IPS-15b (cell line): ENCODE data around the gene ELF2.
"Not testable (repeated sequence)": the region's sequence is repeated elsewhere in the genome, so short reads cannot be mapped to it uniquely, and the experiment has no call there.

Experiments
- H3K27me3 ChIP-seq: one replicate; pipeline ENCODE4 v1.6.1; 2013; ENCODE audit warnings: low read length; ENCODE audit not compliant: control insufficient read depth, insufficient read depth
- H3K36me3 ChIP-seq: one replicate; pipeline ENCODE4 v1.6.1; 2013; ENCODE audit warnings: low read length; ENCODE audit not compliant: control insufficient read depth, insufficient read depth
- H3K4me1 ChIP-seq: one replicate; pipeline ENCODE4 v1.6.1; 2013; ENCODE audit warnings: mild to moderate bottlenecking, low read length; ENCODE audit not compliant: control insufficient read depth, insufficient read depth
- H3K4me3 ChIP-seq: one replicate; pipeline ENCODE4 v1.5.1; 2013; ENCODE audit warnings: low read depth, low read length
- H3K9ac ChIP-seq: one replicate; pipeline ENCODE4 v1.6.1; 2013; ENCODE audit warnings: low read depth, mild to moderate bottlenecking, low read length
- H3K9me3 ChIP-seq: one replicate; pipeline ENCODE4 v1.6.1; 2013; ENCODE audit warnings: mild to moderate bottlenecking, low read length; ENCODE audit not compliant: control insufficient read depth, insufficient read depth

ELF2 gene

GRCh38 chr4:139207873-139208403, 30.9 kb upstream of the ELF2 start:
- no peaks in the 10 kb centered on the region for H3K9me3 ChIP-seq
- no peaks in the 10 kb centered on the region for H3K4me1 ChIP-seq
- no peak overlapping the region for H3K4me3 ChIP-seq
- H3K9ac ChIP-seq, result no peak overlapping the region
- no peaks in the 10 kb centered on the region for H3K36me3 ChIP-seq
- no peaks in the 10 kb centered on the region for H3K27me3 ChIP-seq

- H3K4me1 ChIP-seq, result no peaks in the 10 kb centered on the region
- H3K36me3 ChIP-seq, result no peaks in the 10 kb centered on the region
- H3K27me3 ChIP-seq, result no peaks in the 10 kb centered on the region
- no peak overlapping the region for H3K9ac ChIP-seq
- no peaks in the 10 kb centered on the region for H3K9me3 ChIP-seq
- no peak overlapping the region for H3K4me3 ChIP-seq
These were observed 30.2 kb upstream of the ELF2 start for GRCh38 chr4:139207247-139207646.

DNA sequence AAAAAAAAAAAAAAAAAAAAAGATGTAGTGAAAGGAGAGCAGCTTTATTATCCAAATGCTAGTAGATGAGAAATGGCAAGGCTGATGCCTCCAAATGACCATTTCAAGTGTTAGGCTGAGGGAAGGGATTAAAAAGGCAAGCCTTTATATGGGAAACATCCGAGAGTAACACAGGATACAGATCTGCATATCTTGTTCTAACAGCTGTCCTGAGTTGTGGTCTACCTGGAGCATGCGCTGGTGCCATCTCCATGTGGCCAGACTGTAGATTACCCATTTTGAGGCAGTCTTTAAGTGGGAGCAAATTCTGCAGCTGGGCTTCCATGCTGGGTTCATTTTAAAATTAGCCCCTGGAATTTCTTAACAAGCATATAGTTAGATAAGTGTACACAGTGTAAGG, 26.0 kb upstream of the ELF2 start:
- Histone ChIP-seq H3K4me3 (no peak overlapping the region), H3K27me3 (no peaks in the 10 kb centered on the region), H3K36me3 (no peaks in the 10 kb centered on the region), H3K9ac (no peak overlapping the region), H3K9me3 (no peaks in the 10 kb centered on the region), H3K4me1 (no peaks in the 10 kb centered on the region)

DNA sequence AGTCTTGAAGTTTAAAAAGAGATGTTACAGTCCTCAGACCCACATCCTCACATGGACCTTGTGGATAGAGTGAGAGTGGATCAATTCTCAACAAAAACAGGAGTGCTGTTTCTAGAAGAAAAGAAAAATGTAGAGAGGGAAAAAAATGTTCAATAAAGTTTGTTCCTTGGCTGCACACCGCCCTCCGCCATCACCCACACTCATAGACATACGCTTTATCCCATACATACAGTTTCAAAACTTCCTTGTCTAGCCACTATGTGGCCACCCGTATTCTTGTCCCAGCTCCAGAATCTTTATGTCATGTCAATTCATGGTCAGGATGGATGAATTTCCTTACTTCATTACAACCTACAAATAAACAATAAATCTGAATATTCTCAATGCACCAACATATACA, 23.5 kb upstream of the ELF2 start:
- Histone ChIP-seq H3K4me3 (no peak overlapping the region), H3K9ac (no peak overlapping the region), H3K27me3 (no peaks in the 10 kb centered on the region), H3K4me1 (no peaks in the 10 kb centered on the region), H3K36me3 (no peaks in the 10 kb centered on the region), H3K9me3 (no peaks in the 10 kb centered on the region)

- Histone ChIP-seq H3K27me3 (no peaks in the 10 kb centered on the region), H3K4me1 (no peaks in the 10 kb centered on the region), H3K36me3 (no peaks in the 10 kb centered on the region), H3K9ac (no peak overlapping the region), H3K4me3 (no peak overlapping the region), H3K9me3 (no peaks in the 10 kb centered on the region)
These were observed 23.1 kb upstream of the ELF2 start for GRCh38 chr4:139200102-139200501.

DNA sequence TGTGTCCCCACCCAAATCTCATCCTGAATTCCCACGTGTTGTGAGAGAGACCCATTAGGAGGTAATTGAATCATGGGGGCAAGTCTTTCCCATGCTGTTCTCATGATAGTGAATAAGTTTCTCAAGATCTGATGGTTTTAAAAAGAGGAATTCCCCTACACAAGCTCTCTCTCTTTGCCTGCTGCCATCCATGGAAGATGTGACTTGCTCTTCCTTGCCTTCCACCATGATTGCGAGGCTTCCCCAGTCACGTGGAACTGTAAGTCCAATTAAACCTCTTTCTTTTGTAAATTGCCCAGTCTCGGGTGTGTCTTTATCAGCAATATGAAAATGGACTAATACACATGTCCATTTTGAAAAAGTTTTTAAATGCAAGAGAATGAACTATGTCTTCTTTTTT, 20.2 kb upstream of the ELF2 start:
- H3K36me3 ChIP-seq, H3K9ac ChIP-seq, H3K4me1 ChIP-seq, H3K27me3 ChIP-seq, H3K4me3 ChIP-seq, H3K9me3 ChIP-seq: not testable (repeated sequence)

- H3K4me1 ChIP-seq, result no peaks in the 10 kb centered on the region
These were observed 19.4 kb upstream of the ELF2 start for GRCh38 chr4:139196462-139196861.

DNA sequence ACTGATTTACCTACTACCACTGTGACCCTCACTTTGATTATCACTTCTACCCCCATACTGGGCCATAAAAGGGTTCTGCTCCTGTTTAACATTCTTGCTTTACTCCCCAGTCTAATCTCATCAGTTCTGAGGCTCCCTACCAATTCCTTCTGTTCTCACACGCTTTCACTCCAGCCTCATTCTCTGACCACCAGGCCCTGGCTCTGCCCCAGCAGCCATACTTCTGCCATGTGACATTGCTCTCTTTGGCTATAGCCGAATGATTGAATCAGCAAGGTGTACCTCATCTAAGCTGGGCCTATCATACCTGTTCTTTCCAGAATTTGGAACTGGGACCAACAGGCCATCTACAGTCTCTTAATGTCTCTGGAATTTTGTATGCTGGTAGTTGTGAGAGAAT, 14.4 kb upstream of the ELF2 start:
- Histone ChIP-seq H3K4me1 (no peaks in the 10 kb centered on the region), H3K4me3 (no peak overlapping the region), H3K27me3 (no peaks in the 10 kb centered on the region), H3K9me3 (no peaks in the 10 kb centered on the region), H3K36me3 (no peaks in the 10 kb centered on the region), H3K9ac (no peak overlapping the region)

More at GRCh38 chr4:139196462-139196861, 19.4 kb upstream of the ELF2 start:
- H3K4me3 ChIP-seq, result no peak overlapping the region
- H3K9me3 ChIP-seq, result no peaks in the 10 kb centered on the region
- no peak overlapping the region for H3K9ac ChIP-seq
- H3K36me3 ChIP-seq, result no peaks in the 10 kb centered on the region
- H3K27me3 ChIP-seq, result no peaks in the 10 kb centered on the region

DNA sequence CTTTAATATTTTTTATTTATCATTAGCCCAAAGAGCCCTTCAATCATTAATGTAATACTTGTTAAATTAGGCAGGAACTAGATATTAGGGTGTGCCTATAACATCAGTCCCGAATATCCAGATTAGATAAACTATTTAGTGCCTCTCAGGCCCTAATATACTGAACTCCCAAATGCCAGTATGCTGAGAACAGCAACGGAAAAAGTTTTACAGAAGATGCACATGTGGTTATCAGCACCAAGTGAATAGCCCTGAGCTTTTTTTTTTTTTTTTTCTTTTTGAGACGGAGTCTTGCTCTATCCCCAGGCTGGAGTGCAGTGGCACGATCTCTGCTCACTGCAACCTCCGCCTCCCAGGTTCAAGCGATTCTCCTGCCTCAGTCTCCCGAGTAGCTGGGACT, 13.0 kb upstream of the ELF2 start:
- no peaks in the 10 kb centered on the region for H3K27me3 ChIP-seq
- no peak overlapping the region for H3K9ac ChIP-seq
- H3K4me1 ChIP-seq, result no peaks in the 10 kb centered on the region
- H3K36me3 ChIP-seq, result no peaks in the 10 kb centered on the region
- H3K4me3 ChIP-seq, result no peak overlapping the region
- no peaks in the 10 kb centered on the region for H3K9me3 ChIP-seq

- no peak overlapping the region for H3K4me3 ChIP-seq
- no peaks in the 10 kb centered on the region for H3K36me3 ChIP-seq
- H3K4me1 ChIP-seq, result no peaks in the 10 kb centered on the region
- no peak overlapping the region for H3K9ac ChIP-seq
- H3K9me3 ChIP-seq, result no peaks in the 10 kb centered on the region
- no peaks in the 10 kb centered on the region for H3K27me3 ChIP-seq
These were observed 12.4 kb upstream of the ELF2 start for GRCh38 chr4:139189417-139189749.

- no peaks in the 10 kb centered on the region for H3K9me3 ChIP-seq
- H3K36me3 ChIP-seq, result no peaks in the 10 kb centered on the region
- no peaks in the 10 kb centered on the region for H3K27me3 ChIP-seq
- no peaks in the 10 kb centered on the region for H3K4me1 ChIP-seq
- no peak overlapping the region for H3K4me3 ChIP-seq
- no peak overlapping the region for H3K9ac ChIP-seq
These were observed 11.8 kb upstream of the ELF2 start for GRCh38 chr4:139188648-139189416.

GRCh38 chr4:139184129-139184528, 7.1 kb upstream of the ELF2 start:
- no peak overlapping the region for H3K4me3 ChIP-seq
- no peaks in the 10 kb centered on the region for H3K9me3 ChIP-seq
- H3K36me3 ChIP-seq, result no peaks in the 10 kb centered on the region
- H3K27me3 ChIP-seq, result no peaks in the 10 kb centered on the region
- no peak overlapping the region for H3K9ac ChIP-seq
- peaks cover 2% of the 10 kb centered on the region for H3K4me1 ChIP-seq
